GM18951 (cell line): ENCODE measurements around the gene TMEM52.
A peak's percentile ranks its signal among the peaks of the same experiment; 100 is the strongest.

Source experiments
- POLR2A ChIP-seq: IDR thresholded peaks from 4 replicates; pipeline ENCODE4 v1.6.1; 2011; ENCODE audit warnings: mild to moderate bottlenecking; ENCODE audit not compliant: insufficient read length, insufficient read depth; ENCODE audit errors: extremely low read depth
- in situ Hi-C: fragments of 300-500 bp; cut with MboI; formaldehyde crosslinking; loops from one replicate; pipeline ENCODE4 v1.12.0; 2022; ENCODE audit warnings: low sequenced_read_pairs, mixed read lengths, inconsistent platforms; ENCODE audit not compliant: unreplicated experiment

The TMEM52 gene

GRCh38 chr1:1920057-1920607 is 1.1 kb upstream of the TMEM52 start:
- in situ Hi-C loops, result no loop called here
- TF ChIP-seq POLR2A, result no peak

GRCh38 chr1:1919304-1920056 is 401 bp upstream of the TMEM52 start:
- TF ChIP-seq POLR2A, result peak; percentile 39
- in situ Hi-C loops, result no loop called here

- TF ChIP-seq POLR2A, result no peak
- in situ Hi-C loops, result no loop called here
Measured at GRCh38 chr1:1917995-1918900, 831 bp downstream of the TMEM52 start.

GRCh38 chr1:1917304-1917976 is 1.6 kb downstream of the TMEM52 start:
- no peak for TF ChIP-seq POLR2A
- in situ Hi-C loops, result no loop called here

GRCh38 chr1:1916851-1917251 is 2.2 kb downstream of the TMEM52 start:
- TF ChIP-seq POLR2A, result no peak
- in situ Hi-C loops, result no loop called here

GRCh38 chr1:1915911-1916840 is 2.9 kb downstream of the TMEM52 start:
- in situ Hi-C loops, result no loop called here
- TF ChIP-seq POLR2A, result no peak

- in situ Hi-C loops, result no loop called here
- TF ChIP-seq POLR2A, result no peak
Measured at GRCh38 chr1:1914971-1915692, 3.9 kb downstream of the TMEM52 start, which contains the start of gene CALML6. TSS of gene CALML6 (plus strand) at chr1:1915260. CDS start at chr1:1915281, 21 bp downstream.

GRCh38 chr1:1914101-1914970 is 4.7 kb downstream of the TMEM52 start:
- in situ Hi-C loops, result no loop called here
- TF ChIP-seq POLR2A, result no peak

- no peak for TF ChIP-seq POLR2A
- in situ Hi-C loops, result no loop called here
Measured at GRCh38 chr1:1911350-1912041, 7.6 kb downstream of the TMEM52 start.

- no peak for TF ChIP-seq POLR2A
- in situ Hi-C loops, result no loop called here
Measured at GRCh38 chr1:1910651-1911331, 8.3 kb downstream of the TMEM52 start.
